Activated CD8-positive, alpha-beta memory T cell treated with anti-CD3 and anti-CD28 coated beads, Interleukin-2, amount 50 U/mL, for 1 hour (primary cell): Measurements from ENCODE around the gene TMSB10.
"Not testable (repeated sequence)": the region's sequence is repeated elsewhere in the genome, so short reads cannot be mapped to it uniquely, and the experiment has no call there.

ENCODE experiments used
- DNase-seq: peaks from one replicate; pipeline ENCODE4 v3.0.0-alpha.2; 2020; ENCODE audit errors: extremely low read depth

TMSB10 gene

GRCh38 chr2:84905181-84906107, at the start of gene TMSB10:
TSS of gene TMSB10 (plus strand) at chr2:84905656.
- DNase-seq: peak; percentile 78

- no peak for DNase-seq
Measured at GRCh38 chr2:84855731-84856130, 49.7 kb upstream of the TMSB10 start.

- DNase-seq: no peak
Measured at GRCh38 chr2:84856787-84857186, 48.7 kb upstream of the TMSB10 start.

- DNase-seq: no peak
Measured at GRCh38 chr2:84857566-84857965, 47.9 kb upstream of the TMSB10 start.

GRCh38 chr2:84858123-84858522, 47.3 kb upstream of the TMSB10 start:
- DNase-seq: no peak

- no peak for DNase-seq
Measured at GRCh38 chr2:84858937-84859336, 46.5 kb upstream of the TMSB10 start.

DNA sequence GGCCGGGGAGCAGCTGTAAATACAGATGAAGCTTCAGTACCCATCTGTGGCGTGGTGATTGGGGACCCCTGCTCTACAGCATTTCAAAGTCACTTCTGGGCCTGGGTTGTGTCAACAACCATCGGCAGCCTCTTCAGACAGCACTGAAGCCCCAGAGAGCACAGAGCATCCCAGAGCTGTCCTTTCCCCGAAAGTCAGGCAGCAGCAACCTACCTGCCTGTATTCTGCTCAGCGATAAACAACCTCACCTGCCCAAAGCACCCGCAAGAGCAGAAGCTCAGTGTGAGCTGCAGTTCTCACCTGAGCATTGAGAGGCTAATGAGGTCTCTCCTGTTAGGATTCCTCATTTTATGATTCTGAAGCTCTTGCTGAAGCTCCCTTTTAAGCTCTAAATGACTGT, 43.9 kb upstream of the TMSB10 start:
- no peak for DNase-seq

- DNase-seq: no peak
Measured at GRCh38 chr2:84862006-84862405, 43.5 kb upstream of the TMSB10 start.

DNA sequence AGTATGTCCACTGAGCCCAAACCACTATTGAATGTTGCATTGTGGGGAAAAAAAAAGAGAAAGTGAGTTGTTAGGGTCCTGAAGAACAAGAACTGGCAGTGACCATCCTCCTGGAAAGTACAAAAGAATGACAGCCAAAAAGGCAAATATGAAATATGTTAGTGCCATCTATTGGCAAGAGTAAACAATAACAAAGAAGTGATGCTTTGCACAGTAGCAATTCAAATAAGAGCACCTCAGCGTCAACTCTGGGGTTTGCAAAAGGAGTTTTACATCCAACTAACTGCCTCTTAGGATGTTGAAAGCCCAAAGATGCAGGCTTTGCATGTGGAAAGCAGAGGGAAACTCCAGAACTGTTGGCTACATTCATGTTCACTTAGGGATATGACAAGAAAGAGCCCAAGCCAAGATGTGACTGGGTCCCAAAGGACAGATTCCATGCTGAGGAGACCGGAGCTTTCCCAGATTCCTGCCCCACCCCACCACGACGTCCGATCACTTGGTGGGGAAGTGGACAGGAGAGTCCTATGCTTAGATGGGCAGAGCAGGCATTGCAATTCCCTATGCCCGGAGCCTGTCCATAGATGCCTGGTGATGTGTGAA, 40.2 kb upstream of the TMSB10 start:
- DNase-seq: no peak

- DNase-seq: no peak
Measured at GRCh38 chr2:84866122-84866521, 39.3 kb upstream of the TMSB10 start.

GRCh38 chr2:84868327-84868726, 37.1 kb upstream of the TMSB10 start:
- DNase-seq: not testable (repeated sequence)

DNA sequence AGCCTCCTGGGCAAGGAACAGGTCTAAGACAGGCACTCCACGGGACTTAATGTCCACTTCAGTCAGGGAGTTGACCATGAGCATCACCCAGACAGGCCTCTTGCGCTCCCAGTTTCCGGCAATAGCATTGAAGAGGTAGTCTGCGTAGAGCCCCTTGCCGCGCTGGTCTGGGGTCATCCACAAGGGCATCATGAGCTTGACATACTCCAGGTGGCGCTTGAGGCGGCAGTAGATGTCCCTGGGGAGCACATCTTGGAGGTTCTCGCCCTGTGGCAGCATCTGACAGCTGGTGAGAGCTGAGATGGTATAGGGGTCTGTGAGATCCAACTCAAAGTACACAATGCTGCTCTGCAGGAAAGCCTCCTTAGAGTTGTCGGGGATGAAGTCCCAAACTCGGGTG, 35.1 kb upstream of the TMSB10 start:
- no peak for DNase-seq

DNA sequence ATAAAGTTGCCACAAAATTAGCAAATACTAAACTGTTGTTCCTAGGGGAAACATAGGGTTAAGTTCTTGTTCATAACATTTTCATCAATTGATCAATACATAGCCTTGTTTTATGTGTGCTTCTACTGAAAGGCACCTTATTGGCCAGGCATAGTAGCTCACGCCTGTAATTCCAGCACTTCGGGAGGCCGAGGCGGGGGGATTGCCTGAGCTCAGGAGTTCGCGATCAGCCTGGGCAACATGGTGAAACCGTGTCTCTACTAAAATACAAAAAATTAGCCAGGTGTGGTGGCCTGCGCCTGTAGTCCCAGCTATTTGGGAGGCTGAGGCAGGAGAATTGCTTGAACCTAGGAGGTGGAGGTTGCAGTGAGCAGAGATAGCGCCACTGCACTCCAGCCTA, 32.8 kb upstream of the TMSB10 start:
- DNase-seq: not testable (repeated sequence)

DNA sequence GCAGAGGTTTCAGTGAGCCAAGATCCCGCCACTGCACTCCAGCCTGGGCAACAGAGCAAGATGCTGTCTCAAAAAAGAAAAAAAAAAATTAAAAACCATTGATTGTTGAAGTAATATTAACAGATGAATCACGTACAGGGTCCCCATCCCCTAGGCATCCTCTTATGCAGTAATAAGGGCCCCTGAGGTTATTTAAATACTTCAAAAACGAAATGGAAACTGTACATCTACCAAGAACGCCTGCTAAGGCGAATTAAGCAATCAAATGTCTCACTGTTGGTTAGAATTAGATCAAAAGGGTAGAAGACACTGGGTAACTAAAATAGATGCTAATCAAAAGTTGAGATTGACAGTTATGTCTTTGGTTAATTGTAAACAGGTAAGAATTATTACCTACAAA, 32.1 kb upstream of the TMSB10 start:
- DNase-seq: no peak

DNA sequence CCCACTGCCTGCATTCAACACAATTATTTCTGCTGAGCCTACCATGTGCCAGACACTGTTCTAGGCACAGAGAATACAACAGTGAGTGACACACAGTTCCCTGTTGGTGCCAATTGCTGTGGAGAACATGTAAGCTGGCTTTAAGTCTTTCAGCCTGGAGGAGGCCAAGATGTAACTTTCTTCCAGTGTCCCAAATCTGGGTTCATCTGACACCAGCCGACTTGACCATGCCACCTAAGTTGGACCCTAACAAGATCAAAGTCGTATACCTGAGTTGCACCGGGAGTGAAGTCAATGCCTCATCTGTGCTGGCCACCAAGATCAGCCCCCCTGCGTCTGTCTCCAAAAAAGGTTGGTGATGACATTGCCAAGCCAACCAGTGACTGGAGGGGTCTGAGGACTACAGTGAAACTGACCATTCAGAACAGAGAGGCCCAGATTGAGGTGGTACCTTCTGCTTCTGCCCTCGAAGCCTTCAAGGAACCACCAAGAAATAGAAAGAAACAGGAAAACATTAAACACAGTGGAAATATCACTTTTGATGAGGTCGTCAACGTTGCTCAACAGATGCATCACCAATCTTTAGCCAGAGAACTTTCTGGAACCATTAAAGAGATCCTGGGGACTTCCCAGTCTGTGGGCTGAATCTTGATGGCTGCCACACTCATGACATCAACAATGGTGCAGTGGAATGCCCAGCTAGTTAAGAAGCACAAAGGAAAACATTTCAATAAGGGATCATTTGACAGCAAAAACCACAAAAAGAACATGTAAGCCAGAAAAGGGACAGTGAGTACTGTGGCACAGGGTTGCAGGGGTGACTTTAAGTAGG, 30.9 kb upstream of the TMSB10 start:
- DNase-seq: no peak

- no peak for DNase-seq
Measured at GRCh38 chr2:84875213-84875560, 30.3 kb upstream of the TMSB10 start.

- DNase-seq: not testable (repeated sequence)
Measured at GRCh38 chr2:84875619-84876018, 29.8 kb upstream of the TMSB10 start.

DNA sequence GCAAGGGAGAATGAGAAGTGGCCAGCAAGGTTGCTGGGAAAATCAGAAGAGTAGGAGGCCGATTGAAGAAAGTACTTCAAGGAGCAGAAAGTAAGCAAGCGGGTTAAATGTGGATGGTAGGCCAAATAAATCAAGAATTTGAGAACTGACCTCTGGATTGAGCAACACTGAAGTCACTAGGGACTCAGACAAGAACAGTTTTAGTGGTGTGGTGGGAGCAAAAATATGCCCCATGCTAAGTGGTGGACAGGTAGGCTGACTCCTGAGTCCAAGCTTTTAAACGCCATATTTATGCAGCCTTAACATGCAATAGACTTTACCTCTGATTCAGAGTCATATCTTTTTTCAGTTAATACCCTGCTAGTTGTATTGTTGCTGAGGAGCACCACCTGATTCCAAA, 29.1 kb upstream of the TMSB10 start:
- DNase-seq: no peak

DNA sequence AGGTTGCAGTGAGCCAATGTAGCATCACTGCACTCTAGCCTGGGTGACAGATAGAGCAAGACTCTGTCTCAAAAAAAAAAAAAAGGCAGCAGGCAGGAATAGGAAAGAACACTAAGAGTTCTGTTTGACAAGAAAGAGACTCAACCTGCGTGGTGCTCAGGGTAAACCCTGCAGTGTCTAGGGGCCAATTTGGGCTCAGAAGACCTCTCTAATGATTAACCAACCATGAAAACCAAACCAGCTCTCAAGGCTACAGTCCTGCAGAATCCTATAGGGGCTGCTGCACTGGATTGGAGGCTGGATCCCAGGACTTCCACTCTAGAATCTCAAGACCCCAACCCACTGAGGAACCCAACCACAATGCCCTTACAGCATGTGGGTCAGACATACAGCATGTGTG, 27.0 kb upstream of the TMSB10 start:
- no peak for DNase-seq

DNA sequence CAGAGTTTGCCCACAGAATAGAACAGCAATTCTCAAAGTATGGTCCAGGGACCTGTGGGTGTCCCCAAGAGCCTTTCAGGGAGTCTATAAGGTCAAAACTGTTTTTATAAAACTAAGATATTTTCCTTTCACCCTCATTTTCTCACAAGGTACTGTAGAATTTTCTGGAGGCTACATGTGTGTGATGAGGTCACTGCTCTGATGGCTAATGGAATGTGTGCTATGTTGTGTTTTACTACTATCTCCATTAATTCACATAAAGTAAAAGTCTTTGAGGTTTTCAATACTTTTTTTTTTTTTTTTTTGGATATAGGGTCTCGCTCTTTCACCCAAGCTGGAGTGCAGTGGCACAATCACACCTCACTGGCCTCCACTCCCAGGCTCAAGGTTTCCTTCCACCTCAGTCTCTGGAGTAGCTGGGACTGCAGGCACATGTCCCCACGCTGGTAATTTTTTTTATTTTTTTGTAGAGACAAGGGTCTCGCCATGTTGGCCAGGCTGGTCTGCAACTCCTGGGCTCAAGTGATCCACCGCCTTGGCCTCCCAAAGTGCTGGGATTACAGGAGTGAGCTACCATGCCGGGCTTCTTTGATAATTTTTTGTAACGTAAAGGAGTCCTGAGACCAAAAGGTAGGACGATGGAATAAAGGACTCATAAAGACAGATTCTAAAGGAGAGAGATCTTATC, 26.4 kb upstream of the TMSB10 start:
- no peak for DNase-seq

DNA sequence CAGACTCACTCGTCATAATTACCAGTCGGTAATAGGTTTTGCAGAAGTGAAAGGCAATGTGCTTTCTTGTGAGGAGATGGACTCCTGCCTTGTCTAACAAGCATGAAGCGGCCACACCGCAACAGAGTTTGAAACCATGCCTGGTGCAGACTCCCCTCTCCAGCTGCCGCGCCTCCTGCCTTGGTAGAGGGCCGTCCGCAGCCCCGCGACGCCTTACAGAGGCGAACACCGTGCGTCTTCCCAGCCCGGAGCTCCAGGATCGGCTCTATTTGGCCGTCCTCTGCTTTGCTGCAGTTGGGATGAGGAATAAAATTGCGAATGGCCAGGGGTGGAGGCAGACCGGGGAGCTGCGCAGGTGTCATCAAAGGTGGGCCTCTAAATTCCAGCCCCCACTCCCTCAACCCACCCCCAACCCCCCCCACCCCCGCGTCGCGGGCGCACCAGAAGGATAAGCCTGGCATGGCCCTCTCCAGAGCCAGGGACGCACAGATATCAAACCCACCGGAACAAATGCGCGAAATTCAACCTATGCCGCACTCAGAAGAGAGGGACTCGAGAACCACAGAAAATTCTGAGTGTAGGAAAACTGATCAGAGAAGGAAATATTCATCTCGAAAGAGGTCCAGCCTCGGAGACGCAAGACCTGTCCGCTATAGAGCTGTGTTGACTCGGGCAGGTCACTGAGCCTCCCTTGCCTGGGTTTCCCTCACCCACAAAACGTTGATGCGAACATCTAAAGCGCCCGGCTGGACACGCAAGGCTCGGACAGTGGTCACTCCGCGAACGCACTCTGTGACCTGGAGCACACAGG, 25.7 kb upstream of the TMSB10 start:
- no peak for DNase-seq
